H9 (cell line): ENCODE results near the gene ZCCHC10. TPM values are rescaled to one million over a fixed set of nuclear protein-coding genes. Genes with fewer than 3 reads are reported as not detected.
"Not testable (repeated sequence)": the region's sequence is repeated elsewhere in the genome, so short reads cannot be mapped to it uniquely, and the experiment has no call there.

Experiments
- DNase-seq: peaks from one replicate; pipeline ENCODE4 v3.0.0-alpha.2; 2017
- H2AFZ ChIP-seq: one replicate; pipeline ENCODE4 v1.6.1; 2013; ENCODE audit warnings: mild to moderate bottlenecking, low read length, control low read depth, moderate library complexity
- H2AK5ac ChIP-seq: 2 replicates; pipeline ENCODE4 v1.6.1; 2013; ENCODE audit warnings: low read length, control low read depth, mixed read lengths; ENCODE audit not compliant: insufficient read length
- H2BK120ac ChIP-seq: one replicate; pipeline ENCODE4 v1.6.1; 2013; ENCODE audit warnings: low read depth, mild to moderate bottlenecking, low read length, control low read depth, inconsistent platforms; ENCODE audit not compliant: poor library complexity, severe bottlenecking
- H2BK12ac ChIP-seq: 2 replicates; pipeline ENCODE4 v1.6.1; 2013; ENCODE audit warnings: low read length, control low read depth, mixed read lengths, low read depth; ENCODE audit not compliant: insufficient read length
- H2BK15ac ChIP-seq: 2 replicates; pipeline ENCODE4 v1.6.1; 2013; ENCODE audit warnings: low read depth, low read length, control low read depth
- H2BK20ac ChIP-seq: one replicate; pipeline ENCODE4 v1.6.1; 2013; ENCODE audit warnings: low read depth, mild to moderate bottlenecking, low read length, control low read depth, inconsistent platforms; ENCODE audit not compliant: poor library complexity, severe bottlenecking
- H2BK5ac ChIP-seq: 2 replicates; pipeline ENCODE4 v1.6.1; 2013; ENCODE audit warnings: low read length, control low read depth, mixed read lengths; ENCODE audit not compliant: insufficient read length
- H3K14ac ChIP-seq: 2 replicates; pipeline ENCODE4 v1.6.1; 2013; ENCODE audit warnings: low read length, control low read depth; ENCODE audit not compliant: insufficient read depth
- H3K18ac ChIP-seq: 2 replicates; pipeline ENCODE4 v1.6.1; 2013; ENCODE audit warnings: low read depth, mild to moderate bottlenecking, mixed read lengths, low read length, control low read depth; ENCODE audit not compliant: insufficient read length
- H3K23ac ChIP-seq: 2 replicates; pipeline ENCODE4 v1.6.1; 2013; ENCODE audit warnings: low read length, control low read depth, mixed read lengths, low read depth; ENCODE audit not compliant: insufficient read length
- H3K23me2 ChIP-seq: 2 replicates; pipeline ENCODE4 v1.6.1; 2013; ENCODE audit warnings: low read depth, mild to moderate bottlenecking, mixed read lengths, low read length, control low read depth; ENCODE audit not compliant: insufficient read length, poor library complexity, severe bottlenecking
- H3K27ac ChIP-seq: 2 replicates; pipeline ENCODE4 v1.5.1; 2013; ENCODE audit warnings: low read length, control low read depth, mixed read lengths, low read depth; ENCODE audit not compliant: insufficient read length
- H3K27me3 ChIP-seq: 2 replicates; pipeline ENCODE4 v1.6.1; 2013; ENCODE audit warnings: low read length, control low read depth, inconsistent platforms; ENCODE audit not compliant: insufficient read depth
- H3K4ac ChIP-seq: 2 replicates; pipeline ENCODE4 v1.6.1; 2013; ENCODE audit warnings: low read depth, mild to moderate bottlenecking, control low read depth, inconsistent platforms, low read length, moderate library complexity
- H3K4me1 ChIP-seq: 2 replicates; pipeline ENCODE4 v1.6.1; 2013; ENCODE audit warnings: low read length, control low read depth, inconsistent platforms; ENCODE audit not compliant: insufficient read depth
- H3K4me2 ChIP-seq: 2 replicates; pipeline ENCODE4 v1.6.1; 2013; ENCODE audit warnings: low read length, control low read depth, mixed read lengths; ENCODE audit not compliant: insufficient read length, insufficient read depth
- H3K56ac ChIP-seq: 2 replicates; pipeline ENCODE4 v1.6.1; 2013; ENCODE audit warnings: low read depth, mild to moderate bottlenecking, mixed read lengths, low read length, control low read depth; ENCODE audit not compliant: insufficient read length
- H3K79me1 ChIP-seq: 2 replicates; pipeline ENCODE4 v1.6.1; 2013; ENCODE audit warnings: low read depth, mild to moderate bottlenecking, moderate library complexity, low read length, control low read depth, inconsistent platforms; ENCODE audit not compliant: insufficient read depth, poor library complexity, severe bottlenecking
- H3K79me2 ChIP-seq: 2 replicates; pipeline ENCODE4 v1.6.1; 2013; ENCODE audit warnings: low read length, control low read depth, inconsistent platforms; ENCODE audit not compliant: insufficient read depth
- H3K9ac ChIP-seq: 2 replicates; pipeline ENCODE4 v1.6.1; 2013; ENCODE audit warnings: low read length, control low read depth, mixed read lengths; ENCODE audit not compliant: insufficient read length; ENCODE audit errors: extremely low read depth
- H3K9me3 ChIP-seq: one replicate; pipeline ENCODE4 v1.6.1; 2013; ENCODE audit warnings: low read depth, low read length, inconsistent platforms; ENCODE audit not compliant: control insufficient read depth
- H3T11ph ChIP-seq: one replicate; pipeline ENCODE4 v1.6.1; 2013; ENCODE audit warnings: mild to moderate bottlenecking, low read length, control low read depth, inconsistent platforms
- H4K20me1 ChIP-seq: one replicate; pipeline ENCODE4 v1.6.1; 2013; ENCODE audit not compliant: control insufficient read depth, insufficient read length, insufficient read depth
- H4K5ac ChIP-seq: 2 replicates; pipeline ENCODE4 v1.6.1; 2013; ENCODE audit warnings: low read depth, mild to moderate bottlenecking, mixed read lengths, low read length, control low read depth; ENCODE audit not compliant: insufficient read length
- H4K8ac ChIP-seq: replicated peaks from 2 replicates; pipeline ENCODE4 v1.6.1; 2013; ENCODE audit warnings: low read length, control low read depth, mixed read lengths, low read depth; ENCODE audit not compliant: insufficient read length
- H4K91ac ChIP-seq: 2 replicates; pipeline ENCODE4 v1.6.1; 2013; ENCODE audit warnings: low read depth, mild to moderate bottlenecking, moderate library complexity, mixed read lengths, low read length, control low read depth; ENCODE audit not compliant: insufficient read length
- H3K27ac Mint-ChIP-seq, 3 experiments: 2 replicates in 2 of 3; 3 replicates in 1 of 3; pipeline ENCODE4 v1.8.0; 2020 to 2021; ENCODE audit warnings: mixed read lengths in 3 of 3, mild to moderate bottlenecking in 1 of 3, moderate library complexity in 1 of 3
- H3K27me3 Mint-ChIP-seq: 2 replicates; pipeline ENCODE4 v1.8.0; 2021; ENCODE audit warnings: low read depth, mild to moderate bottlenecking, moderate library complexity, mixed read lengths
- H3K36me3 Mint-ChIP-seq, 3 experiments: 2 replicates in 2 of 3; 3 replicates in 1 of 3; pipeline ENCODE4 v1.8.0; 2020 to 2021; ENCODE audit warnings: low read depth in 3 of 3, mixed read lengths in 3 of 3; ENCODE audit not compliant: insufficient read depth in 1 of 3
- H3K4me1 Mint-ChIP-seq, 2 experiments: 2 replicates each; pipeline ENCODE4 v1.8.0; 2020; ENCODE audit warnings: mixed read lengths in 2 of 2
- H3K4me3 Mint-ChIP-seq, 2 experiments: 2 replicates in 1 of 2; 3 replicates in 1 of 2; pipeline ENCODE4 v1.8.0; 2020 to 2021; ENCODE audit warnings: mild to moderate bottlenecking in 2 of 2, mixed read lengths in 2 of 2, moderate library complexity in 1 of 2
- H3K9me3 Mint-ChIP-seq, 2 experiments: 2 replicates in 1 of 2; 3 replicates in 1 of 2; pipeline ENCODE4 v1.8.0; 2020; ENCODE audit warnings: mild to moderate bottlenecking in 2 of 2, mixed read lengths in 2 of 2, moderate library complexity in 1 of 2
- CTCF ChIP-seq: fragments of 200-600 bp; sonication (generic); conservative IDR thresholded peaks from 3 replicates; pipeline ENCODE4 v1.8.0; 2021; ENCODE audit warnings: antibody characterized with exemption, mild to moderate bottlenecking
- WGBS: extraction: QIAGEN DNeasy Blood & Tissue Kit; methylation state at CpG from one replicate; pipeline ENCODE4 v1.1.7; 2013; ENCODE audit warnings: missing lambda C conversion rate, low lambda C conversion rate, mixed read lengths; ENCODE audit not compliant: insufficient read length; ENCODE audit errors: extremely low coverage; 5-methylcytosine and 5-hydroxymethylcytosine counted together
- total RNA-seq: library from RNA; stranded (reverse); gene quantifications from 2 replicates; pipeline ENCODE4 v1.2.1, GENCODE V29; 2021

Gene ZCCHC10
- total RNA-seq, 1 experiment from 2014 or later, result 34.0 TPM

GRCh38 chr5:133026664-133027153 lies 360 bp upstream of the ZCCHC10 start:
- Histone ChIP-seq H3K4ac (no peak overlapping the region), H3K79me1 (no peaks in the 10 kb centered on the region), H2BK12ac (no peak overlapping the region), H2BK5ac (no peak overlapping the region), H4K8ac (no peak overlapping the region), H4K20me1 (no peaks in the 10 kb centered on the region), H2AFZ (no peak overlapping the region), H3K9me3 (no peaks in the 10 kb centered on the region), H4K5ac (no peak overlapping the region), H3K14ac (no peak overlapping the region), H3K79me2 (peaks cover 7% of the 10 kb centered on the region; the same call in 1 of the 2 replicates), H3K4me2 (peak overlapping the region; percentile 71), H3K27ac (no peak overlapping the region), H2BK20ac (no peak overlapping the region), H2AK5ac (no peak overlapping the region), H3K23me2 (no peaks in the 10 kb centered on the region), H2BK15ac (no peak overlapping the region), H3K23ac (no peak overlapping the region), H4K91ac (no peak overlapping the region), H3K9ac (no peak overlapping the region), H3K18ac (no peak overlapping the region), H3K4me1 (no peaks in the 10 kb centered on the region), H3K27me3 (no peaks in the 10 kb centered on the region), H3K56ac (no peak overlapping the region), H2BK120ac (no peak overlapping the region), H3T11ph (no peak overlapping the region)
- Mint-ChIP-seq H3K27me3 (no peaks in the 10 kb centered on the region), H3K4me3 (peak overlapping the region; percentile 67 to 76), H3K9me3 (no peaks in the 10 kb centered on the region), H3K4me1 (peaks cover 15 to 17% of the 10 kb centered on the region in 2 experiments), H3K27ac (peak overlapping the region in 1 of 3 experiments; percentile 54; a peak in 2 of 7 replicates), H3K36me3 (peaks cover 0 to 16% (median 5%) of the 10 kb centered on the region in 3 experiments; a peak in 3 of 7 replicates)
- no peak for DNase-seq
- no CpG with 5 or more reads among the region's 15 CpGs for WGBS
- no peak for TF ChIP-seq CTCF

GRCh38 chr5:133019471-133019870 lies 6.9 kb downstream of the ZCCHC10 start:
- H3K27ac Mint-ChIP-seq, H3K4ac ChIP-seq, H4K91ac ChIP-seq, H3K4me3 Mint-ChIP-seq, H2BK15ac ChIP-seq, H3K27me3 ChIP-seq, H3K27ac ChIP-seq, H3K4me1 ChIP-seq, H3K18ac ChIP-seq, H4K5ac ChIP-seq, H3K79me2 ChIP-seq, H3K4me2 ChIP-seq, H4K20me1 ChIP-seq, H3K9me3 Mint-ChIP-seq, H3K9me3 ChIP-seq, H3K4me1 Mint-ChIP-seq, H3K27me3 Mint-ChIP-seq, H2BK5ac ChIP-seq, H2BK120ac ChIP-seq, H3K23me2 ChIP-seq, H3K23ac ChIP-seq, H2AFZ ChIP-seq, H3K14ac ChIP-seq, H2AK5ac ChIP-seq, H2BK12ac ChIP-seq, H3T11ph ChIP-seq, H3K9ac ChIP-seq, DNase-seq, H3K79me1 ChIP-seq, H3K56ac ChIP-seq, H2BK20ac ChIP-seq, H4K8ac ChIP-seq: not testable (repeated sequence)
- WGBS, result no CpG with 5 or more reads among the region's 7 CpGs
- peaks cover 6 to 34% (median 33%) of the 10 kb centered on the region in 3 experiments; a peak in 6 of 7 replicates for H3K36me3 Mint-ChIP-seq
